GM21619 (cell line): Measurements from ENCODE around the gene TAB2.
"Not testable (repeated sequence)": the region's sequence is repeated elsewhere in the genome, so short reads cannot be mapped to it uniquely, and the experiment has no call there.

ENCODE experiments used
- ATAC-seq: cut with Tn5 transposase; IDR thresholded peaks from one replicate; pipeline ENCODE4 v1.9.1; 2021; ENCODE audit not compliant: unreplicated experiment

Gene TAB2

GRCh38 chr6:149311293-149311692, 6.2 kb upstream of the TAB2 start:
- no peak for ATAC-seq

- no peak for ATAC-seq
Measured at GRCh38 chr6:149311766-149312165, 5.7 kb upstream of the TAB2 start.

- ATAC-seq, result no peak
Measured at GRCh38 chr6:149313070-149313469, 4.4 kb upstream of the TAB2 start.

- no peak for ATAC-seq
Measured at GRCh38 chr6:149313861-149314260, 3.7 kb upstream of the TAB2 start.

- ATAC-seq, result no peak
Measured at GRCh38 chr6:149314325-149314905, 3.1 kb upstream of the TAB2 start.

- no peak for ATAC-seq
Measured at GRCh38 chr6:149316108-149316727, 1.3 kb upstream of the TAB2 start.

- peak; percentile 70 for ATAC-seq
Measured at GRCh38 chr6:149316740-149317643, 520 bp upstream of the TAB2 start.

- peak; percentile 16 for ATAC-seq
Measured at GRCh38 chr6:149318581-149319286, 1.2 kb downstream of the TAB2 start.

- no peak for ATAC-seq
Measured at GRCh38 chr6:149319422-149319821, 1.9 kb downstream of the TAB2 start.

GRCh38 chr6:149320016-149320415, 2.5 kb downstream of the TAB2 start:
- not testable (repeated sequence) for ATAC-seq

- no peak for ATAC-seq
Measured at GRCh38 chr6:149320796-149321195, 3.3 kb downstream of the TAB2 start.

- no peak for ATAC-seq
Measured at GRCh38 chr6:149323353-149323752, 5.8 kb downstream of the TAB2 start.

- no peak for ATAC-seq
Measured at GRCh38 chr6:149323925-149324324, 6.4 kb downstream of the TAB2 start.

GRCh38 chr6:149324428-149324827, 6.9 kb downstream of the TAB2 start:
- ATAC-seq, result no peak

GRCh38 chr6:149325648-149326236, 8.2 kb downstream of the TAB2 start:
- ATAC-seq, result no peak

GRCh38 chr6:149327638-149328037, 10.1 kb downstream of the TAB2 start:
- ATAC-seq, result no peak

GRCh38 chr6:149328083-149328482, 10.6 kb downstream of the TAB2 start:
- ATAC-seq, result no peak

- no peak for ATAC-seq
Measured at GRCh38 chr6:149329529-149329928, 12.0 kb downstream of the TAB2 start.

GRCh38 chr6:149330133-149330532, 12.6 kb downstream of the TAB2 start:
- no peak for ATAC-seq

- ATAC-seq, result no peak
Measured at GRCh38 chr6:149331043-149331807, 13.7 kb downstream of the TAB2 start.
